Prostate gland (tissue), 2 donors: ENCODE data around the gene FAM221B. TPM values are rescaled to one million over a fixed set of nuclear protein-coding genes. Genes with fewer than 3 reads are reported as not detected.

Experiments used
- DNase-seq: peaks from one replicate; pipeline ENCODE4 v3.0.0-alpha.2; 2019; ENCODE audit warnings: low spot score
- H3K27ac ChIP-seq, 2 donors: fragments of 200-600 bp; sonication (generic); 2 replicates each; pipeline ENCODE4 v1.5.1; 2017 to 2019
- H3K27me3 ChIP-seq: fragments of 200-600 bp; sonication (generic); replicated peaks from 2 replicates; pipeline ENCODE4 v1.5.1; 2019; ENCODE audit not compliant: insufficient read depth
- H3K36me3 ChIP-seq, 2 donors: fragments of 200-600 bp; sonication (generic); 1 replicate in 1 of 2; 2 replicates in 1 of 2; pipeline versions ENCODE4 v1.5.1 to v1.8.1; 2017 to 2019
- H3K4me1 ChIP-seq: fragments of 200-600 bp; sonication (generic); replicated peaks from 2 replicates; pipeline ENCODE4 v1.5.1; 2019
- H3K4me3 ChIP-seq, 2 donors: fragments of 200-600 bp; sonication (generic); 2 replicates each; pipeline ENCODE4 v1.5.1; 2017 to 2019
- H3K9me3 ChIP-seq: fragments of 200-600 bp; sonication (generic); 2 replicates; pipeline ENCODE4 v1.5.1; 2017
- POLR2A ChIP-seq: fragments of 450-650 bp; IDR thresholded peaks from one replicate; pipeline ENCODE4 v1.6.1; 2016; ENCODE audit warnings: antibody characterized with exemption, mild to moderate bottlenecking
- POLR2AphosphoS5 ChIP-seq: sonication (generic); formaldehyde crosslinking; IDR thresholded peaks from one replicate; pipeline ENCODE4 v1.6.1; 2017; ENCODE audit warnings: antibody characterized with exemption
- WGBS: methylation state at CpG from one replicate; pipeline ENCODE4 v1.1.5; 2018; 5-methylcytosine and 5-hydroxymethylcytosine counted together
- intact Hi-C: fragments of 100-400 bp; cut with DNase I; formaldehyde crosslinking; loops from one replicate; pipeline ENCODE4 v1.14.2; 2022
- total RNA-seq, 2 donors: library from RNA; depleted of rRNA; stranded (reverse); fragments of >200 nt; gene quantifications; one replicate each; pipeline ENCODE4 v1.1.0, GENCODE V29; 2016
- TF ChIP-seq, protein P1 (sequence below), 4 experiments: fragments of 200-600 bp in 2 of 4; fragments of 450-650 bp in 2 of 4; sonication (generic) in 2 of 4; IDR thresholded peaks; 1 replicate in 3 of 4; 2 replicates in 1 of 4; pipeline ENCODE4 v1.5.1; 2016 to 2019; ENCODE audit warnings: antibody characterized with exemption in 4 of 4, mild to moderate bottlenecking in 2 of 4, moderate library complexity in 2 of 4

The FAM221B gene
- total RNA-seq, 2 donors from 2014 or later = 0.46 to 5.1 TPM

DNA sequence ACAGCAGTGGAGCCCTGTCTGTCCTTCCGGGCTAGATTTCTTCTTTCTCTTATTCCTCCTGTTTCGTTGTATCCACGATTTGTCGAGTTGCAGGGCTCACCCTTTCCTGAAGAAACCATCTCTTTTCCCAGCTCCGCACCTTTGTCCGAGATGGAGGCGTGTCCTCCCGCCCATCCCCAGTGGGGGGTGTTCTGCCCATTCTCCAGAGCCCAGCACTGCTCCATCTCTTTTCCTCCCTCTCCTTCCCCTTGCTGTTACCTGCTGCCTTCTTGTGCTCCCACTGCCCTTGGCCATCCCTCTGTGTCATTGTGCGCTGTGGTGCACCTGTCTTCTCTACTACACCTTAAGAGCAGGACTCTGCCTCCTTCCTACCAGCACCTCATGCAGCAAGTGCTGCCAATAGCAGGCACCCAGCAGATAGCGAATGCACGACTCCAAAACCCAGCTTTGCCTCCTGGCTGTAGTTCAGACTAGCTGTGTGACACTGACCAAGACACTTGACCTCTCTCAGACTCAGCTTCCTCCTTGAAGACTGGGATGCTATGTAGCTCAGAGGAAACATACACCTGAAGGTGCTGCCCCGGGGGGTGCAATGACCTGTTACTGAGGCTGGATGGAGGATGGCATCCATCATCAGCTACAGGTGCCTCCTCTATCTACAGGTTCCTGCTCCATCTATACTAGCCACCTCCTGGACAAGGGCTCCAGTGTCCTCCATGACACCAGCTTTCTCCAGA lies 32.8 kb upstream of the FAM221B start:
- intact Hi-C loops = no loop called here
- Histone ChIP-seq H3K9me3 (no peaks in the 10 kb centered on the region), H3K4me1 (no peaks in the 10 kb centered on the region), H3K27ac (no peak overlapping the region), H3K4me3 (no peak overlapping the region), H3K36me3 (no peaks in the 10 kb centered on the region), H3K27me3 (no peaks in the 10 kb centered on the region)
- WGBS = 48% methylated on average over 12 of the region's 12 CpGs
- TF ChIP-seq, protein P1, sequence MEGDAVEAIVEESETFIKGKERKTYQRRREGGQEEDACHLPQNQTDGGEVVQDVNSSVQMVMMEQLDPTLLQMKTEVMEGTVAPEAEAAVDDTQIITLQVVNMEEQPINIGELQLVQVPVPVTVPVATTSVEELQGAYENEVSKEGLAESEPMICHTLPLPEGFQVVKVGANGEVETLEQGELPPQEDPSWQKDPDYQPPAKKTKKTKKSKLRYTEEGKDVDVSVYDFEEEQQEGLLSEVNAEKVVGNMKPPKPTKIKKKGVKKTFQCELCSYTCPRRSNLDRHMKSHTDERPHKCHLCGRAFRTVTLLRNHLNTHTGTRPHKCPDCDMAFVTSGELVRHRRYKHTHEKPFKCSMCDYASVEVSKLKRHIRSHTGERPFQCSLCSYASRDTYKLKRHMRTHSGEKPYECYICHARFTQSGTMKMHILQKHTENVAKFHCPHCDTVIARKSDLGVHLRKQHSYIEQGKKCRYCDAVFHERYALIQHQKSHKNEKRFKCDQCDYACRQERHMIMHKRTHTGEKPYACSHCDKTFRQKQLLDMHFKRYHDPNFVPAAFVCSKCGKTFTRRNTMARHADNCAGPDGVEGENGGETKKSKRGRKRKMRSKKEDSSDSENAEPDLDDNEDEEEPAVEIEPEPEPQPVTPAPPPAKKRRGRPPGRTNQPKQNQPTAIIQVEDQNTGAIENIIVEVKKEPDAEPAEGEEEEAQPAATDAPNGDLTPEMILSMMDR (IDR thresholded peaks at IDR 0.05) = no peak
- TF ChIP-seq POLR2A = no peak
- no peak for DNase-seq

DNA sequence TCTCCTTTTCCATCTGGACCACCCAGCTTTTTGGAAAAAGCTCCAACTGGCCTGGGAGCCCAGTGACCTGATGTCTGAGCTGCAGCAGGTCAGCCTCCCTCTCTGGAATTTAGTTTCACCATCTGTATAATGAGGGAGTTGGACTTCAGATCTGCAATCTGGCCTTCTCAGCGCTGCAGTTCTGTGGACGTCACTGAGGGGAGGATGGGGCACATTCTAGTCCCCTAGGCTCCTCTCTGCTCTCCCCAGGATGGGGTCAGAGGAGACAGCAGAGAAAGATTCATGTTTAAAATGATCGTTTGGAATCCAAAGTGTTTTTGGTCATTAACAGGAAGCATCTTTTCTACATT lies 31.4 kb upstream of the FAM221B start:
- intact Hi-C loops = no loop called here
- Histone ChIP-seq H3K36me3 (no peaks in the 10 kb centered on the region), H3K9me3 (no peaks in the 10 kb centered on the region), H3K27me3 (no peaks in the 10 kb centered on the region), H3K4me1 (no peaks in the 10 kb centered on the region), H3K27ac (no peak overlapping the region), H3K4me3 (no peak overlapping the region)
- no peak for TF ChIP-seq POLR2A
- no peak for TF ChIP-seq POLR2AphosphoS5
- TF ChIP-seq, protein P1 (IDR thresholded peaks at IDR 0.05) = no peak
- WGBS = 42% methylated on average over 3 of the region's 3 CpGs
- no peak for DNase-seq

DNA sequence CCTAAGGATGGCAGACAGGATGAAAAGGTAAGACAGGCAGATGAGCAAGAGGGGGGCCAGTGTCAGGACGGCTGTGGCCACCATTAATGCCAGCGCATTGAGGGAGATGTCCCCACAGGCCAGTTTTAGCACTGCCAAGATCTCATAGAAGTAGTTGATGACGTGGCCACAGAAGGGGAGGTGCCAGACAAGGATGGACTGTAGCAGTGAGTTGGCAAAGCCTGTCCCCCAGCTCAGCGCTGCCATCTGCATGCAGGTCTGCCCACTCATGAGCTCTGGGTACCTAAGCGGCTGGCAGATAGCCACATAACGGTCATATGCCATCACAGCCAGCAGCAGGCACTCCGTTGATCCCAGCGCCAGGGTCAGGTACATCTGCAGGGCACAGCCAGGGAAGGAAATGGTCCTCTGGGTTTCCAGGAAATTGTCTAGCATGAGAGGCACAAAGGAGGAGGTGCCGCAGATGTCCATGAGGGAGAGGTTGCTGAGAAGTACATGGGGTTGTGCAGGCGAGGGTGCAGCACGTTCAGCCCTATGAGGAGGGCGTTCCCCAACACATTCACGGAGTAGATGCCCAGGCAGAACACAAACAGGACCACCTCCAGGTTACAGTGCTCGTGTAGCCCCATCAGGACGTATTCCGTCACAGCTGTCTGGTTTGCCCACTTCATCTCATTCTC lies 30.9 kb upstream of the FAM221B start:
- Histone ChIP-seq H3K9me3 (no peaks in the 10 kb centered on the region), H3K27ac (no peak overlapping the region), H3K4me1 (no peaks in the 10 kb centered on the region), H3K36me3 (no peaks in the 10 kb centered on the region), H3K27me3 (no peaks in the 10 kb centered on the region), H3K4me3 (no peak overlapping the region)
- intact Hi-C loops = no loop called here
- peak; percentile 4 for DNase-seq
- no peak for TF ChIP-seq POLR2A
- no peak for TF ChIP-seq POLR2AphosphoS5
- WGBS = 38% methylated on average over 13 of the region's 16 CpGs

DNA sequence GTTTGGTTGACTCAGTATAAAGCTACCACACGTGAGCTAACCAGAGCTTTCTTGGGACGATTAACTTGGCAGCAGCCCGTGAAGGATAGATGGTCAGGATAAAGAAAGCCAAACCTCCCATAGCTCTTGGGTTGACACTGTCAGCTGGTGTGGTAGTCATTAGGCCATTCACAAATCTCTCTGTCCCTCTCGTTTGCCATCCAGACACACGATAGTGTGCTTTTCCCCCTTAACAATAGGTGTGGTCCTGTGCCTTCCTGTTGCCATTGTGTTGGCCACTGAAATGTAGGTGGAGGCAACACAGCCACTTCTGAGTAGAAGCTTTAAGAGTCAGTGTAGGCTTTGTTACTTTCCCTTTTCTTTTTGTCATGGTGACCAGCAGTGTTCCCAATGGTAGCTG lies 29.9 kb upstream of the FAM221B start:
- Histone ChIP-seq H3K27me3 (no peaks in the 10 kb centered on the region), H3K4me3 (no peak overlapping the region), H3K4me1 (no peaks in the 10 kb centered on the region), H3K27ac (no peak overlapping the region), H3K36me3 (no peaks in the 10 kb centered on the region), H3K9me3 (no peaks in the 10 kb centered on the region)
- intact Hi-C loops = no loop called here
- 61% methylated on average over 5 of the region's 5 CpGs for WGBS
- no peak for DNase-seq
- TF ChIP-seq POLR2A (no peak), POLR2AphosphoS5 (no peak)
- TF ChIP-seq, protein P1 (IDR thresholded peaks at IDR 0.05) = no peak

DNA sequence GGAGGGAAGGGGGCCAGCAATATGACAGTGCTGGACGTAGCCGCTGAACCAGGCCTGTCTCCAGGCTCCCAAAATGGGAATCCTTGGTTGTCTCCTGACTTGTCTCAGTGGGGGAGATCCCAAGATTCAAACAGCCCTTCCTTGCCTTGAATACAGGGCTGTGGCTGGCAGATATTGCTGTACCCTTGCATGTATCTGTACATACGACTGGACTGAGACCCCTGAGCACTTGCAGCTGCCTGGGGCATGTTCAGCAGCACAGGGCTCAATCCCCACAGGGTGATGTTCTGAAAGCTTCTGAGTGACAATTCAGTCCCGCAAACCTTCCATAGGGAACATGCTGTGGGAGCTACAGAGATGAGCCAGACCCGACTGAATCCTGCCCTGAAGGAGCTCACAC lies 28.4 kb upstream of the FAM221B start:
- Histone ChIP-seq H3K9me3 (no peaks in the 10 kb centered on the region), H3K4me1 (no peaks in the 10 kb centered on the region), H3K27ac (no peak overlapping the region), H3K27me3 (no peaks in the 10 kb centered on the region), H3K4me3 (no peak overlapping the region), H3K36me3 (no peaks in the 10 kb centered on the region)
- DNase-seq = peak; percentile 1
- intact Hi-C loops = no loop called here
- TF ChIP-seq, protein P1 (IDR thresholded peaks at IDR 0.05) = no peak
- TF ChIP-seq POLR2A = no peak
- TF ChIP-seq POLR2AphosphoS5 = no peak
- 81% methylated on average over 5 of the region's 5 CpGs for WGBS
